Lung (tissue), 12 donors: ENCODE data around the gene PPARD. TPM values are rescaled to one million over a fixed set of nuclear protein-coding genes. Genes with fewer than 3 reads are reported as not detected.

Experiments
- ATAC-seq: fragments of 200-7000 bp; cut with Tn5 transposase; one replicate; pipeline ENCODE4 v1.9.1; 2020; ENCODE audit warnings: moderate number of reproducible peaks; ENCODE audit not compliant: insufficient read depth, low FRiP score
- DNase-seq, 3 donors: peaks; one replicate each; pipeline ENCODE4 v3.0.0-alpha.2; 2013 to 2017
- H3K27ac ChIP-seq, 2 donors: one replicate each; pipeline ENCODE4 v1.5.1; 2013; ENCODE audit warnings: mild to moderate bottlenecking in 2 of 2, moderate library complexity in 2 of 2, control low read depth in 1 of 2, inconsistent platforms in 1 of 2, low read depth in 1 of 2, low read length in 1 of 2
- H3K27me3 ChIP-seq, 3 donors: one replicate each; pipeline ENCODE4 v1.5.1; 2013; ENCODE audit warnings: low read length in 2 of 3; ENCODE audit not compliant: control insufficient read depth in 3 of 3, insufficient read depth in 3 of 3
- H3K36me3 ChIP-seq, 4 donors: one replicate each; pipeline ENCODE4 v1.5.1; 2013; ENCODE audit warnings: low read length in 4 of 4, mild to moderate bottlenecking in 1 of 4, moderate library complexity in 1 of 4; ENCODE audit not compliant: control insufficient read depth in 4 of 4, insufficient read depth in 4 of 4
- H3K4me1 ChIP-seq, 5 donors: one replicate each; pipeline ENCODE4 v1.5.1; 2013; ENCODE audit warnings: low read length in 5 of 5, mild to moderate bottlenecking in 2 of 5, moderate library complexity in 1 of 5; ENCODE audit not compliant: control insufficient read depth in 5 of 5, insufficient read depth in 5 of 5
- H3K4me3 ChIP-seq: one replicate; pipeline ENCODE4 v1.5.1; 2013; ENCODE audit warnings: mild to moderate bottlenecking, control low read depth, moderate library complexity
- H3K9ac ChIP-seq, 2 donors: one replicate each; pipeline ENCODE4 v1.5.1; 2013; ENCODE audit warnings: low read length in 2 of 2, control low read depth in 1 of 2; ENCODE audit not compliant: insufficient read depth in 1 of 2
- H3K9me3 ChIP-seq, 4 donors: one replicate each; pipeline ENCODE4 v1.5.1; 2013; ENCODE audit warnings: low read length in 3 of 4, mild to moderate bottlenecking in 1 of 4, moderate library complexity in 1 of 4; ENCODE audit not compliant: control insufficient read depth in 4 of 4, insufficient read depth in 3 of 4
- WGBS, 2 donors: extraction: QIAGEN DNeasy Blood & Tissue Kit; methylation state at CpG; one replicate each; pipeline ENCODE4 v1.1.7; 2013; 5-methylcytosine and 5-hydroxymethylcytosine counted together
- polyA plus RNA-seq, 2 donors: library from polyadenylated mRNA; stranded (reverse); fragments of 200-250 nt; gene quantifications; one replicate each; pipeline ENCODE4 v1.2.1, GENCODE V29; 2013
- total RNA-seq, 2 donors: library from RNA; depleted of rRNA in 1 of 2; stranded (reverse); fragments of >200 nt in 1 of 2; gene quantifications; one replicate each; pipeline ENCODE4 v1.2.1, GENCODE V29; 2014 to 2021
- TF ChIP-seq, protein P1 (sequence below): IDR thresholded peaks from 2 replicates; pipeline ENCODE4 v1.5.1; 2012; ENCODE audit warnings: mild to moderate bottlenecking; ENCODE audit errors: control extremely low read depth, extremely low read depth
- donor health status: control.
- donor health status: control.
- donor health status: Bipolar disorder and iron deficiency.
- donor health status: healthy.
- donor health status: DM: yes; HTN: yes; CAD: no.

PPARD gene
- total and polyA plus RNA-seq, 4 donors = 11.3 to 27.8 (median 24.5) TPM

DNA sequence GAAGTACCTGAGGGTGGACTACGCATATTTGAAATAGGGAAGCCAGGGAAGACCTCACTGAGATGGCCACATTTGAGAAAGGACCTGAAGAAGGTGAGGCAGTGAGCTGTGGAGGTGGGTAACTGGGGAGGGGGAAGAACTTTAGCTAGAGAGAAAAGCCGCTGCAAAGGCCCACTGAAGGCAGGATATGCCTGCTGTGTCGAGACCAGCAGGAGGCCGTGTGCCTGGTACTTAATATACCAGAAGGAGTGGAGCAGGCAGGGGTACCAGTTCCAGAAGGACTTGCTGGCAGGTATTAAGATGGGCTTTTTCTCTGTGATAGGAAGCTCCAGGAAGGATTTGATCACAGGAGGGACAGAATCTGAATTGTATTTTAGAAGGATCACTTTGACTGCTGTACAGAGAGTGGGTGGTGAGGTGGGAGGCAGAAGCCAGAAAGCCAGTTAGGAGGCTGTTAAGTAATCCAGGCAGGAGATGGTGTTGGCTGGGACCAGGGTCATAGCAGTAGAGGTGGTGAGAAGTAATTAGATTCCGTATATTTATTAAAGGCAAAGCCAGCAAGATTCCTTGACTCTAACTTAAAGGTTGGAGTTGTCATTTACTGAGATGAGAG is 55.6 kb downstream of the PPARD start:
- Histone ChIP-seq H3K36me3 (peaks cover 0 to 2% (median 0%) of the 10 kb centered on the region in 4 donors), H3K4me3 (no peak overlapping the region), H3K27me3 (no peaks in the 10 kb centered on the region), H3K4me1 (peaks cover 0 to 13% (median under 1%) of the 10 kb centered on the region in 5 donors), H3K9me3 (no peaks in the 10 kb centered on the region), H3K9ac (no peak overlapping the region), H3K27ac (no peak overlapping the region)
- ATAC-seq = no peak
- TF ChIP-seq, protein P1, sequence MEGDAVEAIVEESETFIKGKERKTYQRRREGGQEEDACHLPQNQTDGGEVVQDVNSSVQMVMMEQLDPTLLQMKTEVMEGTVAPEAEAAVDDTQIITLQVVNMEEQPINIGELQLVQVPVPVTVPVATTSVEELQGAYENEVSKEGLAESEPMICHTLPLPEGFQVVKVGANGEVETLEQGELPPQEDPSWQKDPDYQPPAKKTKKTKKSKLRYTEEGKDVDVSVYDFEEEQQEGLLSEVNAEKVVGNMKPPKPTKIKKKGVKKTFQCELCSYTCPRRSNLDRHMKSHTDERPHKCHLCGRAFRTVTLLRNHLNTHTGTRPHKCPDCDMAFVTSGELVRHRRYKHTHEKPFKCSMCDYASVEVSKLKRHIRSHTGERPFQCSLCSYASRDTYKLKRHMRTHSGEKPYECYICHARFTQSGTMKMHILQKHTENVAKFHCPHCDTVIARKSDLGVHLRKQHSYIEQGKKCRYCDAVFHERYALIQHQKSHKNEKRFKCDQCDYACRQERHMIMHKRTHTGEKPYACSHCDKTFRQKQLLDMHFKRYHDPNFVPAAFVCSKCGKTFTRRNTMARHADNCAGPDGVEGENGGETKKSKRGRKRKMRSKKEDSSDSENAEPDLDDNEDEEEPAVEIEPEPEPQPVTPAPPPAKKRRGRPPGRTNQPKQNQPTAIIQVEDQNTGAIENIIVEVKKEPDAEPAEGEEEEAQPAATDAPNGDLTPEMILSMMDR = no peak
- DNase-seq = no peak
- WGBS, 2 donors = 91 to 94% methylated on average over 5 of the region's 5 CpGs

DNA sequence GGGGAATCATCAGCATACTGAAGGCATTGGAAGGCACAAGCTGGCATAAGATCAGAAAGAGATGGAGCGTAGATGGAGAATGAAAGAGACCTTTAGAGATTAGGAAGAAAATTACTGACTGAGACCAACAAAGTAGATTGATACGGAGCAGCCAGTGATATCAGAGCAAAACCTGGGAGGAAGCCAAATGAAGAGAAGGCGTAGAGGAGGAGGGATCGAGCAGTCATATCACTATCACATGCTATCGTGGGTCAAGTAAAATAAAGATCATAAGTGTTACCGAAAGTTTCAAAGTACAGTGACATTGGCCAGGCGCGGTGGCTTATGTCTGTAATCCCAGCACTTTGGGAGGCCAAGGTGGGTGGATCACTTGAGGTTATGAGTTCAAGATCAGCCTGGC is 56.2 kb downstream of the PPARD start:
- H3K27ac ChIP-seq = no peak overlapping the region
- H3K4me3 ChIP-seq = no peak overlapping the region
- TF ChIP-seq, protein P1 = no peak
- no peaks in the 10 kb centered on the region for H3K27me3 ChIP-seq
- H3K9ac ChIP-seq = no peak overlapping the region
- H3K4me1 ChIP-seq = peaks cover 0 to 9% (median 0%) of the 10 kb centered on the region in 5 donors
- H3K9me3 ChIP-seq = no peaks in the 10 kb centered on the region
- ATAC-seq (no peak), DNase-seq (no peak)
- 96% methylated on average over 8 of the region's 8 CpGs for WGBS, 2 donors
- no peaks in the 10 kb centered on the region for H3K36me3 ChIP-seq

DNA sequence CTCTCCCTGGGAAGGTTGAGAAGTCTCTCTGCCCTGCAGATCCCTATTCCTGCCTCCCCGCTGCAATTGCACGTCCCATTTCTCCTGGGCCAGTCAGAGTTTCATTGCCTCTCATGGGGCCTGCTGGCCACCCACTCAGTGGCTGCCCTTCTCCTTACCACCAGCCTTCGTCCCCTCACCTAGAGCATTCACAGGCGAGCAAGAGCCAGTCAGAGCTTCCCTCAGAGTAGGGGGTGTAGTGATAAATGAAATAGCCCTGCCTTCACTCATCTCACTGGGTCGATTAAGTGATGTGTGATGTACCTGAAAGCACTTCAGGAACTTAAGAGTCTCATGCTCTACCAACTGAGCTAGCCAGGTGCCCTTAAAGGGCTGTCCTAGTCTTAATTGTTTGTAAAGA is 57.8 kb downstream of the PPARD start:
- no peaks in the 10 kb centered on the region for H3K27me3 ChIP-seq
- 91 to 92% methylated on average over 5 of the region's 5 CpGs for WGBS, 2 donors
- ATAC-seq = no peak
- H3K9ac ChIP-seq = no peak overlapping the region
- no peak overlapping the region for H3K27ac ChIP-seq
- H3K4me1 ChIP-seq = peaks cover 0 to 7% (median 0%) of the 10 kb centered on the region in 5 donors
- no peaks in the 10 kb centered on the region for H3K9me3 ChIP-seq
- TF ChIP-seq, protein P1 = no peak
- DNase-seq = no peak
- no peak overlapping the region for H3K4me3 ChIP-seq
- no peaks in the 10 kb centered on the region for H3K36me3 ChIP-seq

DNA sequence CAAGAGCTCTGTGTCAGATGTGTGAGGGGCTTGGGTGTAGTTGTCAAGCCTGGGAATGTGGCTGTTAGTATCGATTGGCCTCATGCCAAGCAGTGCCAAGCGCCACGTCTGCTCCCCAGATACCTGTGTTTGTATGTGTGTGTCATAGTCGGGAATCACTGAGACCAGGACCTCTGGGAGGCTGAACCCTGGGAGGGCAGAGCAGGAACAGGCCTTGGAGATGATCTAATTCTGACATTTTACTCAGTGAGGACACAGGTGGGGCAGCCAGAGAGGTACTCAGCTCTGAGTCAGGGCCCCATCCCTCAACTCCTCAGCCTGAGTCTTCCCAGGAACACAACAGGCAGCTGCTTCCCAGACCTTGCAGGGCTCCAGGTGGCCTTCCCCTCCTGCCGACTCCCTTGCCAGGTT is 58.5 kb downstream of the PPARD start:
- peak overlapping the region in 1 of 2 donors; percentile 54 for H3K27ac ChIP-seq
- WGBS, 2 donors = 74 to 92% methylated on average over 5 of the region's 5 CpGs
- peaks cover 0 to 7% (median 0%) of the 10 kb centered on the region in 5 donors for H3K4me1 ChIP-seq
- H3K4me3 ChIP-seq = no peak overlapping the region
- DNase-seq (no peak), ATAC-seq (no peak)
- TF ChIP-seq, protein P1 = no peak
- no peaks in the 10 kb centered on the region for H3K27me3 ChIP-seq
- no peaks in the 10 kb centered on the region for H3K36me3 ChIP-seq
- H3K9ac ChIP-seq = no peak overlapping the region
- no peaks in the 10 kb centered on the region for H3K9me3 ChIP-seq
